DMS79 treated with DMSO at 0.1 percent for 48 hours (cell line): Measurements from ENCODE around the gene C1orf56.
"Not testable (repeated sequence)": the region's sequence is repeated elsewhere in the genome, so short reads cannot be mapped to it uniquely, and the experiment has no call there.

Experiments used
- DNase-seq: peaks from one replicate; lab custom pipeline; 2025; lab: John Stamatoyannopoulos, UW

C1orf56 gene

DNA sequence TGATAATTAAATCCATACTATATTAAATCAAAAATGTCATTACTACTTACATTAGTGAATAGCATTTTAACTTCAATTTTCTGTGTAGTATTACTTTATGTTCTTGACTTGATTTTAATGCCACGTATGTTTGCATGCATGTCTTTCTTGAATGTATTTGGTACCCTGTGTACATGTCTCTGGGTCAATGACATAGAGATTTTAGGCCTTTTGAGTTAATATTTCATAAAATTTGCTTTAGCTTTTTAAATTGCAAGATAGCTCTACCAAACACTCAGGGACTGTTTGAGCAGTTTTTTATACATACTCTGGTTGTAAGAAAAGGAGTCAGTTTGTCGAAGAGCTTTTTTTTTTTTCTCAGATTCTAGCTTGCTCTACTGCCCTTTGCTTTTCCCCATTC is 14.2 kb downstream of the C1orf56 start:
- DNase-seq = no peak

DNA sequence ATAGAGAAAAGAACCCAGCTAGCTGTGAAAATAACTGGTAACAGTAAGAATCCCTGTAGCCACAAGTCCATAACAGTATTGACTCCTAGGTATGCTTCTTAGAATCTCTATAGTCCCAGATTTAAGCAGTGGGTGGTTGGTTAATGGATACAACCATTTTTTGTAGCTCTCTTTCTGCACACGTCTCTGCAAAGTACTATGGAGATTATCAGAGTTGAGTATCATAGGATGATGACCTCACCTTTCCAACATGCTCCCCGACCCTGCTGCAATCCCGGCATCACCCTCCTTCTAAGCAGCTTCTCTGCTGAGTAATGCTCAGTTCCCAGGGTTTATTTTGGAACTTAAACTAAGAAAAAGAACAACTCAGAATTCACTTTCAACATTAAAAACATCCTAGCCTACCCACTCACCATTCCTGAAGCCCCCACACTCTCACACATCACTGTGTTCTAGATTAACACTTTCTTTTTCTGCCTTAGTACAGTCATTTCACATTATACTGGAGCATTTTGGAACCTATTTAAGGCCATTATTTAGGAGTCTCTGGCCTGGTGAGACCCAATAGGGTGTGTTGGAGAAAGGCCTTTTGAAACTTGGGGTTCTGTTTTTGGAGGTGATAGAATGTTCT is 15.3 kb downstream of the C1orf56 start:
- no peak for DNase-seq

- no peak for DNase-seq
Observed at GRCh38 chr1:151065089-151065645, 17.6 kb downstream of the C1orf56 start.

- no peak for DNase-seq
Observed at GRCh38 chr1:151067185-151067584, 19.6 kb downstream of the C1orf56 start.

DNA sequence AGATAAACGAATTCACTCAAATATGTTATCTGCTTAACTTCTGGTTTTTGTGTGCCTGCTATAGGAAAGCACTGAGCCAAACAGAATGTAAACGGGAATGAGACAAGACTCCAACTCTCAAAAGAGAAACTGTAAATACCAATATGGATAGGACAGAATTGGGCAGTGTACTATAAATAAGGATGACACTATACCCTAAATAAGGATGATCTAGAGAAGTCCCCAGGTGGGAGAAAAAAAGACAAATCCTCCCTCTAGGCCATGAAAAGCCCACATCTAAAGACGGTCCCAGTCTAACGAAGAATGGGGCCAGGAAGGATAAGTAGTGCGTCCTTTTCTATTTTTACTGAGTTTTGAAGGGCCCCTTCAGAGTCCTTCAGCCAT is 21.5 kb downstream of the C1orf56 start:
- DNase-seq = no peak

- peak; percentile 69 for DNase-seq
Observed at GRCh38 chr1:151070474-151071276, 23.1 kb downstream of the C1orf56 start, which contains the start of gene GABPB2. TSS of gene GABPB2 (plus strand) at chr1:151070761. CDS start at chr1:151088190, 17,429 bp downstream.

- DNase-seq = no peak
Observed at GRCh38 chr1:151072224-151072623, 24.7 kb downstream of the C1orf56 start.

GRCh38 chr1:151085953-151086559 is 38.5 kb downstream of the C1orf56 start:
- no peak for DNase-seq

DNA sequence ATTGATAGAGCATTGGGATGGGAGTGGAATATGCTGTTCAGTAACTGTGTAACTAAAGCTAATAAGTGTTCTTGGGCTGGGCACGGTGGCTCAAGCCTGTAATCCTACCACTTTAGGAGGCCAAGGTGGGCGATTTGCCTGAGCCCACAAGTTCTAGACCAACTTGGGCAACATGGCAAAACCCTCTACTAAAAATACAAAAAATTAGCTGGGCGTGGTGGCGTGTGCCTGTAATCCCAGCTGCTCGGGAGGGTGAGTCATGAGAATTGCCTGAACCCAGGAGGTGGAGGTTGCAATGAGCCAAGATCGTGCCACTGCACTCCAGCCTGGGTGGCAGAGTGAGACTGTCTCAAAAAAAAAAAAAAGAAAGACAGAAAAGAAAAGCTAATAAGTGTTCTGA is 49.9 kb downstream of the C1orf56 start:
- not testable (repeated sequence) for DNase-seq

DNA sequence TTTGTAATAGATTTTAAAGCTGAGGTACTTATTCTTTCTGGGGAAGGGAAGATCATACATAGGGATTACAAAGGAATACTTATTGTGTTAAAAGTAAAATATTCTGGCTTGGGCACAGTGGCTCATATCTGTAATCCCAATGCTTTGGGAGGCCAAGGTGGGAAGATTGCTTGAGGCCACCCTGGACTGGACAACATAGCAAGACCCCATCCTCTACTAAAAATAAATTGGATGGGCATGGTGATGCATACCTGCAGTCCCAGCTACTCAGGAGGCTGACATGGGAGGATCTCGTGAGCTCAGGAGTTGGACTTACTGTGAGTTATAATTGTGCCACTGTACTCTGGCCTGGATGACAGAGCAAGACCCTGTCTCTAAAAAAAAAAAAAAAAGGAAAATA is 50.6 kb downstream of the C1orf56 start:
- DNase-seq = no peak
